HG03045 (cell line): ENCODE data around the gene TGOLN2.
A peak's percentile ranks its signal among the peaks of the same experiment; 100 is the strongest.
"Not testable (repeated sequence)": the region's sequence is repeated elsewhere in the genome, so short reads cannot be mapped to it uniquely, and the experiment has no call there.

Experiments
- ATAC-seq: cut with Tn5 transposase; IDR thresholded peaks from one replicate; pipeline ENCODE4 v1.9.1; 2021; ENCODE audit warnings: mild to moderate bottlenecking, moderate library complexity; ENCODE audit not compliant: unreplicated experiment

TGOLN2 gene

GRCh38 chr2:85340034-85340892, 12.5 kb upstream of the TGOLN2 start:
- ATAC-seq = no peak

GRCh38 chr2:85334928-85335327, 7.1 kb upstream of the TGOLN2 start:
- ATAC-seq = no peak

DNA sequence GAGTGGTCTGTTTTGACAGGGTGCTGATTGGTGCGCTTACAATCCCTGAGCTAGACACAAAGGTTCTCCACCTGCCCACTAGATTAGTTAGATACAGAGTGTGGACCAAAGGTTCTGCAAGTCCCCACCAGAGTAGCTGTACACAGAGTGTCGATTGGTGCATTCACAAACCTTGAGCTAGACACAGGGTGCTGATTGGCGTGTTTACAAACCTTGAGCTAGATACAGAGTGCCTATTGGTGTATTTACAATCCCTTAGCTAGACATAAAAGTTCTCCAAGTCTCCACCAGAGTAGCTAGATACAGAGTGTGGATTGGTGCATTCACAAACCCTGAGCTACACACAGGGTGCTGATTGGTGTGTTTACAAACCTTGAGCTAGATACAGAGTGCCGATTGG, 6.1 kb upstream of the TGOLN2 start:
- not testable (repeated sequence) for ATAC-seq

DNA sequence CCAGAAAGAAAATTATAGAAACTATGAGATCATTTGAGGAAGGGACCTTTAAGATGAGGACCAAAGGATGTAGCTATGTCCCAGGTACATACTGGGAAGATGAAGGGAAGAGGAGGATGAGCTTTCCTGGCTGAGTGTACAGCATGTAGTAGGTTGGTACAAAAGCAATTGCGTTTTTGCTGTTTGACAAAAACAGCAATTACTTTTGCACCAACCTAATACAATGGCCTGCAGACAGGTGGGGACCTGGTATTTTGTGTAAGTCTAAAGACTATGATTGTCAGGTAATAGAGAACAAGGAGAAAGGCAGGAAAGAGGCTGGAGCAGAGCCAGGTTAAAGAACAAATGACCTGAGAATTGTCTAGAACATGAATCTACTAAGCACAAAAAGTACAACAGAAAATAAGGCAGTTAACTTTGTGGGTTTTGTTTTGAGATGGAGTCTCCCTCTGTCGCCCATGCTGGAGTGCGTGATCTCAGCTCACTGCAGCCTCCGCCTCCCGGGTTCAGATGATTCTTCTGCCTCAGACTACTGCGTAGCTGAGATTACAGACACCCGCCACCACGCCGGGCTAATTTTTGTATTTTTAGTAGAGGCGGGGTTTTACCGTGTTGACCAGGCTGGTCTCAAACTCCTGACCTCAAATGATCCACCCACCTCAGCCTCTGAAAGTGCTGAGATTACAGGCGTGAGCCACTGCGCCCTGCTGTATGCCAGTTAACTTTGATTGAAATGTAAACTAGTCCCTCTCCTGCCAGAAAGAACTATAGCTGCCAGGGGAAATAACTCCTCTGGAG, 3.2 kb upstream of the TGOLN2 start:
- no peak for ATAC-seq

GRCh38 chr2:85329701-85330100, 1.9 kb upstream of the TGOLN2 start:
- ATAC-seq = not testable (repeated sequence)

GRCh38 chr2:85329181-85329651, 1.4 kb upstream of the TGOLN2 start:
- ATAC-seq = no peak

DNA sequence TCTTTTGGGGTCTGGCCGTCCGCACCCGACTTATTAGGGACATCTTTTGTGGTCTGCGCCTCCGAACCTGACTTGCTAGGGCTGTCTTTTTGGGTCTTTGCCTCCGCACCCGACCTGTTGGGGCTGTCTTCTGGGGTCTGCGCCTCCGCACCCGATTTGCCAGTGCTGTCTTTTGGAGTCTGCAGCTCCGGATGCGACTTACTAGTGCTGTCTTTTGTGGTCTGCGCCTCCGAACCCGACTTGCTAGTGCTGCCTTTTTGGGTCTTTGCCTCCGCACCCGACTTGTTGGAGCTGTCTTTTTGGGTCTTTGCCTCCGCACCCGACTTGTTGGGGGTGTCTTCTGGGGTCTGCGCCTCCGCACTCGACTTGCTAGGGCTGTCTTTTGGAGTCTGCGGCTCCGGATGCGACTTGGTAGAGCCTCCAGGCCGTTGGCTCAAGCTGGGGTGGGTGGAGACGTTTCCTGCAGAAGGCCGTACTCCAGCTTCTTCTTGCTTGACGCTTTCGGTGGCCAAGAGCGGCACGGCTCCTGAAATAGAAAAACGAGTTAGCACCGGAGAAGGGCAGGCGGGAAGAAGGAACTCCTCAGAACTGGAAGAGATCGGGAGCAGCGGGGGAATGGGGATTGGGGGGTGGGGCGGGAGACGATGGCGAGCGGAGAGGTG, 498 bp downstream of the TGOLN2 start:
- ATAC-seq = no peak

- peak; percentile 32 for ATAC-seq
Observed at GRCh38 chr2:85326406-85327159, 1.2 kb downstream of the TGOLN2 start.

DNA sequence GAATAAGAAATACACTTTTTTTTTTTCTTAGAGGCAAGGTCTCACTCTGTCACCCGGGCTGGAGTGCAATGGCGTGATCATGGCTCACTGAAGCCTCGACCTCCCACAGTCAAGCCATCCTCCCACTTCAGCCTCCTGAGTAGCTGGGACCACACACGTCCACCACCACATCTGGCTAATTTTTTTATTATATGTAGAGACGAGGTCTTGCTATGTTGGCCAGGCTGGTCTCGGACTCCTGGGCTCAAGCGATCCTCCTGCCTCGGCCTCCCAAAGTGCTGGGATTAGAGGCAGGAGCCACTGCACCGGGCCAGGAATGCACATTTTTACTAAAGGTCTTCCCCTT, 2.4 kb downstream of the TGOLN2 start:
- no peak for ATAC-seq

DNA sequence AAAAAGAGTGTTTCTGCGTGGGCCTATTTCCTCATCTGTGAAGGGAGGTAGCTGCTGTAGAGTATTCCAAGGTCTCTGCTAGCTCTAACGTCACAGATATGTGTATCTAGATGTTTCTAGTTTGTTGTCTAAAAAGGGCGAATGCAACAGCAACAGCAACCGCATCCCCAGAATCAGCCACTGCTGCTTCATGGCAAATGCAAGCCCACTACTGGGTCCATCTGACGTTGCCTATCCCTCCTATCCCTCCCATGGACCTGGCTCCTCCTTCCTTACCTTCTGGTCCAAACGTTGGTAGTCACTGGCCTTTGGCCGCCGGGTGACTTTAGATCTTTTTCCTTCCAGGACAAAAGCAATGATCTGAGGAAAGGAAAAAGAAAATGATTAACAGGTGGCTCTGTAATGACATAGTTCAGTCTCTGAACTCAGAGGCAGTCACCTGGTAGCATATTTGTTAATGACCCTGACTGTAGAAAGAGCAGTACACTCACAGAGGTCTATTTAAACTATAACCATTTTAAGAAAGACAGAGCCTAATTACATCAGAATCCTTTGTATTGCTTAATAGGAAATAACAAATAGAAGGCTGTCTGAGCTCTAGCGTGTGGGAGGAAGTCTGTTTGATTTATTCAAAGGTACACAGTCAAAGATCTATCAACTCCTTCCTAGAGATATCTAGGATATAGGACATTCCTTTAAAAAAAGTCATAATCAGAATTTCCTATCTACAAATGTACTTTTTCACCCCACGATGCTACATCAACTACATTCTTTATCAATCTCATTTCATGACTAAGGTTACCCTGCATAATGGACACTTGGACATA, 2.9 kb downstream of the TGOLN2 start:
- no peak for ATAC-seq

GRCh38 chr2:85323988-85324367, 3.8 kb downstream of the TGOLN2 start:
- ATAC-seq = not testable (repeated sequence)

DNA sequence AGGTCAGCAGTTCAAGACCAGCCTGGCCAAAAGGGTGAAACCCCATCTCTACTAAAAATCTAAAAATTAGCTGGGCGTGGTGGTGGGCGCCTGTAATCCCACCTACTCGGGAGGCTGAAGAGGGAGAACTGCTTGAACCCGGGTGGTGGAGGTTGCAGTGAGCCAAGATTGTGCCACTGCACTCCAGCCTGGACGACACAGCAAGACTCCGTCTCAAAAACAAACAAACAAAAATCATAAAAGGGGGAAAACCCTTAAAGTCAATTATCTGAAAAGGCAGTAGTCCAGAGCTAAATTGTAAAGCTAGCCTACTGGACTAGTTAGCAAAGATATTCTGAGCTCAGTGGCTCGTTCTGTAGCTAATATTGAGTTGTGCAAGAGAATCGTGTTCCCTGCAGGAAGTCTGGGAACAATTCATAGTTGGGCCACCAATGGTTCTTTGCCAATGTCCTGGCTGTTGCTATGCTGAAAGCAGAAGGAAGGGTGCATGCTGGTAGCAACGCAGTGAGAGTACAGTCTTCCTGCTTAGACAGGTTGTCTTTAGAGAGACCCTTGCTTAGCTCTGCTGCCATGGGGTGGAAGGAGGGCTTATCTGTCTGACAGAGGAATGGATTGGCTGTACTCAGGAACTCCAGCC, 4.3 kb downstream of the TGOLN2 start:
- no peak for ATAC-seq

DNA sequence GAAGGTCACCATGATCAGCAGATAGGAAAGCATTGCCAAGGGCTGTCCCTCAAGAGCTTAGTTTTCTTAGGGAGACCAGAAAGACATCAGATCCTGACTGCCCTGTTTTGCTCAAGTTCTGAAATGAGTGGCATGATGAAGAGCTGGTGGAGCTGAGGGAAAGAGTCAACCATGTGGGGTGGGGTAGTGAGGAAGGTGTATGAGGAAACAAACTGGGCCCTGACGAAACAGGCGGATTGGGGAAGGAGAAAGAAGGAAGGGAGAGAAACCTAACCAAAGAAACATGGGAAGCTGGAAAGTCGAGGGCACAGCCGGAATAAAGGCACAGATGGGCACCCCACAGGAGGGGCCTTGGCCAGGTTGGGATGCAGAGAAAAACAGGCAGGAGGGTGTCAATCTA, 8.0 kb downstream of the TGOLN2 start:
- no peak for ATAC-seq

DNA sequence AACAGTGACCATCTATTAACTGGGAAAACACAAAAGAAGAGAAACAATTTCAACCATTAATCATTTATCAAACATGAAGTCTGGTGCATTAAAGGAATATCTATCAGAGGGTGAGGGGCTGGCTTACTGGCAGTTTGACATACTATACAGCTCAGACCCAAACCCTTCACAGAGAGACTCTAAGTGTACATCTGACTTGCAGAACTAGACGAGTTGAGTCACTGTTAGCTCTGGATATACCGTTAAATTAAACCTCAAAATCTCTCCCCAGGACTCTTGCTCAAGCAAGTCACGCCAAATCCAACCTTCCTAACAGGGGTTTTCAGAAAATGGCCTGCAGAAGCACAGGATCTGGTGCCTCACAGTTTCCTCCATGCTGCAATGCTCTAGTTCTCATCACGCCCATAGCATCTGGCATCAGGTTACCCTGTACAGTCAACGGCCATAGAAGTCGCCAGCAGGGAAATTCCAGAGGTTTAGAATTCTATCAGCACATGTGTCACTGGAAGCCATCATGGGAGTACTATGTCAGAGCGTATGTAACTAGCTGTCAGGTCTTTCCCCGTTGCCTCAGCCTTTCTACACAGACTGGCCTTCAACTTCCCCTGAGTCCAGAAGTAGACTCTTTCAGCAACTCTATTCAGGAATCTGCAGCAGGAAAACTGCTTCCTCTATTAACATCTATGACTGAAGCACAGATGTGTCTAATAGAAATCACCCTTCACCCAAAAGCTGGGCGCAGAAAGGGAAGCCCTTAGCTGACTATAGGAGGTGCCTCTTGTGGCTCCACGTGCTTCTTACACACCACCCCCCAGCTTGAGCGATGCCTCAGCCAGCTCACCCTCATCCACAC, 9.3 kb downstream of the TGOLN2 start:
- ATAC-seq = peak; percentile 70

- ATAC-seq = not testable (repeated sequence)
Observed at GRCh38 chr2:85315921-85316320, 11.9 kb downstream of the TGOLN2 start.

GRCh38 chr2:85314884-85315242, 12.9 kb downstream of the TGOLN2 start:
- ATAC-seq = no peak

- no peak for ATAC-seq
Observed at GRCh38 chr2:85312404-85312803, 15.4 kb downstream of the TGOLN2 start.

DNA sequence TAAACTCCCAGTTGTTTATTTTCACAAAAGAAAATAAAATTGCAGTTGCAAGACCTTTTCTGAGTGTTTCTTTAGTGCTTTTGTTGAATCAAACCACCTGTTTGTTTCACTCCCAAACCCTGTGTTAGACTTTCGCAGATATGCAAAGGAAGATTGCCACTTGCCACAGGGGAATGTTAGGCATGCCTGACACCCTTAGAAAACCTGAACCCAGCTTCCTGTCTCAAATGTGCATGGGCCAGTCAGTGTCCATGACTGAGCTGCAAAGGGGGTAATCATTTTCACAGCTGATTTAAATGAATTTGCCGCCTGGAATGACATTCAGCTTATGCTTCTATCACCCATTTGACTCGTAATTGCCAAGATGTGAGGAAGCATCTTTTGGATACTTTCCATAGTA, 17.5 kb downstream of the TGOLN2 start:
- peak; percentile 50 for ATAC-seq
